AG04450 (cell line): Measurements from ENCODE around the gene SLC4A2. TPM values are rescaled to one million over a fixed set of nuclear protein-coding genes. Genes with fewer than 3 reads are reported as not detected.

Source experiments
- CTCF ChIA-PET: fragments of 300-600, 350-600 bp; formaldehyde crosslinking; extraction: SDS; loops from one replicate; lab custom pipeline; 2022; ENCODE audit warnings: antibody characterized with exemption, inconsistent platforms; lab: Charles Lee
- POLR2A ChIA-PET: fragments of 350-600 bp; formaldehyde crosslinking; extraction: SDS; loops from one replicate; lab custom pipeline; 2021; ENCODE audit warnings: antibody characterized with exemption, inconsistent platforms; lab: Yijun Ruan, JAX
- DNase-seq: peaks from one replicate; pipeline ENCODE4 v3.0.0-alpha.2; 2011; ENCODE audit warnings: low read depth, low spot score
- H3K27ac ChIP-seq: one replicate; pipeline ENCODE4 v1.5.1; 2012; ENCODE audit warnings: low read depth, low read length, control low read depth
- H3K27me3 ChIP-seq: one replicate; pipeline ENCODE4 v1.6.0; 2012; ENCODE audit warnings: low read length; ENCODE audit not compliant: control insufficient read depth, insufficient read depth
- H3K4me3 ChIP-seq: 2 replicates; pipeline ENCODE4 v1.5.1; 2011; ENCODE audit warnings: mild to moderate bottlenecking, low read depth, low read length, control low read depth
- H3K9me3 ChIP-seq: 2 replicates; pipeline ENCODE4 v1.5.1; 2012; ENCODE audit warnings: low read length; ENCODE audit not compliant: control insufficient read depth, insufficient read depth
- polyA plus RNA-seq: library from polyadenylated mRNA; depleted of rRNA; stranded (reverse); fragments of >200 nt; gene quantifications from 2 replicates; pipeline ENCODE4 v1.2.3, GENCODE V29; 2011
- TF ChIP-seq, protein P1 (sequence below): IDR thresholded peaks from 2 replicates; pipeline ENCODE4 v1.5.1; 2011; ENCODE audit warnings: low read depth, low read length, control low read depth, inconsistent platforms

SLC4A2 gene
- polyA plus RNA-seq, 1 experiment = 40.5 TPM

DNA sequence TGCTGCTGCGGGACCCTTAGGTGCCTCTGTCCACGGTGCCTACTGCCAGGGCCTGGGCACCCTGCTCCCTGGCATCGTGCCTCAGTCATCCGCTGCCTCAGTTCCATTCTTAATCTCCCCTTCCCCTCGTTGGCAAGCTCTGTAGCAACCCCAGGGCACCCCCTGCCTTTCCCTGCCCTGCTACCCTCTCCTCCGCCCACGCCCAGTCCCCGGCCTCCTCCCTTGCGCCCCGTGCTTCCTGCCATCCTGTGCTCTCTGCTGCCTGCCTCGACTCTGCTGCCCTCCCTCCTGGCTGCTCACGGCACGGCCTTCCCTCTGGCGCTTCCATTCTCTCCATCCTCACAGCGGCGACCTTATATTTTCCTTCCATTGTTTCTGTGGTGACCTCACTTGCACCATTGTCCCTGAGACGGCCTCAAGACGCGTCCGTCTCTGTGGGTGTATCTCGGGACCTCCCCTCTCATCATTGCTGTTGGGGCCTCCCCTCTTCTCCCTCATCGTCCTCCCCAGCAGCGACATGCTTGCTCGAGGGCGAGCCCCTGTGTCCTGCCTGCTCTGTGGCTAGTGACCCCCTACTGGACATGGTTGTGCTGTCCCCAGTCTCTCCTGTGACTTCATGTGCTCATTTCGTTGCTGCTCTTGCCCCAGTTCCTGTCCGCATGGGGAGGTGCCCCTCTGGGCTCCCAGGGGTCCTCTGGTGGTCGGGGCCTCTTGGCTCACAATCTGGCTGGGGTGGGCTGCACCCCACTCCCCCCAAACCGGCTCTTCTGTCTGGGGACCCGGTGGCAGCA lies 62.2 kb downstream of the SLC4A2 start:
- CTCF ChIA-PET = interaction anchor here (1.0 to 1.4 kb wide), 2 partner anchors 50 to 122 kb away, joined by 4 read pairs; no protein-coding TSS in a partner anchor
- Histone ChIP-seq H3K27me3 (no peaks in the 10 kb centered on the region), H3K9me3 (no peaks in the 10 kb centered on the region; the same call in 1 of the 2 replicates), H3K27ac (no peak overlapping the region), H3K4me3 (no peak overlapping the region)
- DNase-seq = no peak
- POLR2A ChIA-PET = no interaction called here
- TF ChIP-seq, protein P1, sequence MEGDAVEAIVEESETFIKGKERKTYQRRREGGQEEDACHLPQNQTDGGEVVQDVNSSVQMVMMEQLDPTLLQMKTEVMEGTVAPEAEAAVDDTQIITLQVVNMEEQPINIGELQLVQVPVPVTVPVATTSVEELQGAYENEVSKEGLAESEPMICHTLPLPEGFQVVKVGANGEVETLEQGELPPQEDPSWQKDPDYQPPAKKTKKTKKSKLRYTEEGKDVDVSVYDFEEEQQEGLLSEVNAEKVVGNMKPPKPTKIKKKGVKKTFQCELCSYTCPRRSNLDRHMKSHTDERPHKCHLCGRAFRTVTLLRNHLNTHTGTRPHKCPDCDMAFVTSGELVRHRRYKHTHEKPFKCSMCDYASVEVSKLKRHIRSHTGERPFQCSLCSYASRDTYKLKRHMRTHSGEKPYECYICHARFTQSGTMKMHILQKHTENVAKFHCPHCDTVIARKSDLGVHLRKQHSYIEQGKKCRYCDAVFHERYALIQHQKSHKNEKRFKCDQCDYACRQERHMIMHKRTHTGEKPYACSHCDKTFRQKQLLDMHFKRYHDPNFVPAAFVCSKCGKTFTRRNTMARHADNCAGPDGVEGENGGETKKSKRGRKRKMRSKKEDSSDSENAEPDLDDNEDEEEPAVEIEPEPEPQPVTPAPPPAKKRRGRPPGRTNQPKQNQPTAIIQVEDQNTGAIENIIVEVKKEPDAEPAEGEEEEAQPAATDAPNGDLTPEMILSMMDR = no peak

DNA sequence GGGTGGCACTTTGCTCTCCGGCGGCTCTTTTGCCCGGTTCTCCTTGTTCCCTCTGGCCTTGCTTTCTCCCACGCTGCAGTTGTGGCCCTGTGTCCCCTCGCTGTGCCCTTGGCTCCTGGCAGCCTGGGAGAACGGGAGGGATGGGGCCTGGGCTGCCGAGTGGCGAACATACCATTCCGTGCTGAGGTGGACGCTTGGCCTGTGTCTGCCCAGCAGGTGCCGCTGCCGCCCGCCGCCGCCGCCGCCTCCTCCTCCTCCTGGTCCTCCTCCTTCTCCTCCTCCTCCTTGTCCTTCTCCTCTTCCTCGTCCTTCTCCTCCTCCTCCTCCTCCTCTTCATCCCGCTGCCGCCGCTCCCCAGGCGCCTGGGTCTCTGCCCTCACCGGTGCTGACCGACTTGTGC lies 62.9 kb downstream of the SLC4A2 start:
- H3K27ac ChIP-seq = no peak overlapping the region
- CTCF ChIA-PET = interaction anchor here (0.6 to 4.0 kb wide), 4 partner anchors 9 to 596 kb away, joined by 10 to 21 read pairs (median 16); no protein-coding TSS in a partner anchor
- POLR2A ChIA-PET = no interaction called here
- TF ChIP-seq, protein P1 = no peak; the same call in 1 of the 2 replicates
- no peak for DNase-seq
- H3K4me3 ChIP-seq = no peak overlapping the region
- H3K27me3 ChIP-seq = no peaks in the 10 kb centered on the region
- no peaks in the 10 kb centered on the region; the same call in 1 of the 2 replicates for H3K9me3 ChIP-seq

- no peak overlapping the region for H3K27ac ChIP-seq
- TF ChIP-seq, protein P1 = no peak
- no peaks in the 10 kb centered on the region for H3K27me3 ChIP-seq
- POLR2A ChIA-PET = no interaction called here
- DNase-seq = no peak
- H3K9me3 ChIP-seq = no peaks in the 10 kb centered on the region; the same call in 1 of the 2 replicates
- CTCF ChIA-PET = interaction anchor here (0.6 to 4.0 kb wide), 4 partner anchors 10 to 596 kb away, joined by 10 to 21 read pairs (median 16); no protein-coding TSS in a partner anchor
- no peak overlapping the region for H3K4me3 ChIP-seq
Observed at GRCh38 chr7:151122796-151123157, 63.4 kb downstream of the SLC4A2 start.

DNA sequence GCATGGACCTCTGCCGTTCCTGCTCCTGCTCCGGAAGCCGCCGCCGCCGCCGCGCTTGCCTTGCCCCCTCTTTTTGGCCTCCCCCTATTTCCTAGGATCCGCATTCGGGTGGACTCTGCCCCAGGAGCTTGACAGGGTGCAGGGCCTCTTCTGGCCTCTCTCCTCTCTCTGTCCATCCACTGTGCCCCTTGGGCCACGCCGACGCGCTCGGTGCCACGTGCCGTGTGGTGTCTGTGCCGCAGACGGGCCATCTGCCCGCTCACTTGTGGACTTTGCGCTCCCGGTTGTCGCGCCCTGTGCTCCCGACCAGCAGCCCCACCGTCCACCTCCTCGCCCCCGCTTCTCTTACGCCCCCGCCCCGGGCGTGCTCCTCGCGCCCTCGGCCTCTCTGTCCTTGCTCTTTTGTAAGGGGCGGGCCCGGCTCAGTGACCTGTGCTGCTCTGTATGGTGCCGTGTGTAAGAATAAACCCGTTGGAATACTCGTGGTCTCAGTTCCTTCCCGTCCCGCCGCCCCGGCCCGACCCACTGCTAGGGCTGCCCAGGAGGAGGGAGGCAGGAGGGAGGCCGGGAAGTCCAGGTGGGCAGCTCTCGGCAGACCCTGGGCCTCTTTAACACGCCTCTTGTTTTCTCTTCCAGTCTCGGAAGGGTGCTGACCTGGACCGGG lies 63.9 kb downstream of the SLC4A2 start:
- Histone ChIP-seq H3K27me3 (no peaks in the 10 kb centered on the region), H3K27ac (no peak overlapping the region), H3K4me3 (no peak overlapping the region), H3K9me3 (no peaks in the 10 kb centered on the region; the same call in 1 of the 2 replicates)
- TF ChIP-seq, protein P1 = no peak
- ChIA-PET POLR2A (no interaction called here), CTCF (interaction anchor here (0.6 to 4.0 kb wide), 24 partner anchors 8 to 595 kb away, joined by 3 to 21 read pairs (median 4); partner anchors contain the start of gene H2BK1)
- no peak for DNase-seq
